A375 (cell line): ENCODE data around the gene RAD50. TPM values are rescaled to one million over a fixed set of nuclear protein-coding genes. Genes with fewer than 3 reads are reported as not detected.

Experiments used
- total RNA-seq: library from RNA; depleted of rRNA; stranded (reverse); fragments of >200 nt; shearing (Covaris generic); gene quantifications from 2 replicates; pipeline ENCODE4 v1.2.3, GENCODE V29; 2014; rRNA removed

RAD50 gene
- total RNA-seq = 16.9 and 23.4 TPM in 2 replicates

GRCh38 chr5:132556763-132557477, at the start of gene RAD50:
Gene RAD50, plus strand, starts transcription at chr5:132556977. Its CDS starts 348 bp downstream, at chr5:132557325.

GRCh38 chr5:132543472-132544201, 13.1 kb upstream of the RAD50 start, which contains the start of gene IL5:
Gene IL5, minus strand, starts transcription at chr5:132543522. Its CDS starts 44 bp downstream, at chr5:132543478.

GRCh38 chr5:132657676-132658380, 101.1 kb downstream of the RAD50 start, which contains the start of gene IL13:
Gene IL13, plus strand, starts transcription at chr5:132658173. Its CDS starts 14 bp downstream, at chr5:132658187.

GRCh38 chr5:132673939-132674630, 117.3 kb downstream of the RAD50 start, which contains the start of gene IL4:
Gene IL4, plus strand, starts transcription at chr5:132673989. Its CDS starts 62 bp downstream, at chr5:132674051.

Other genes with a start within 250 kb of the RAD50 start
- 6.0 and 8.6 TPM in 2 replicates for gene SLC22A5, start 187.3 kb upstream of the RAD50 start, total RNA-seq
- gene IRF1, start 66.2 kb upstream of the RAD50 start, total RNA-seq = 23.5 and 30.7 TPM in 2 replicates
- gene IL5, start 13.5 kb upstream of the RAD50 start, total RNA-seq = not detected in 2 replicates
- 0.42 TPM in 1 of 2 replicates, not detected in the other for gene IL13, start 101.2 kb downstream of the RAD50 start, total RNA-seq
- not detected in 2 replicates for gene IL4, start 117.0 kb downstream of the RAD50 start, total RNA-seq
- gene KIF3A, start 180.6 kb downstream of the RAD50 start, total RNA-seq = 8.1 and 10.6 TPM in 2 replicates
- gene CCNI2, start 190.4 kb downstream of the RAD50 start, total RNA-seq = 0.19 TPM in 1 of 2 replicates, not detected in the other
- 33.8 and 36.1 TPM in 2 replicates for gene SEPTIN8, start 220.3 kb downstream of the RAD50 start, total RNA-seq